Measurements from ENCODE around the gene PRKCA. TPM values are rescaled to one million over a fixed set of nuclear protein-coding genes. Genes with fewer than 3 reads are reported as not detected.

The PRKCA gene
- total RNA-seq, 1 donor from 2014 or later = 5.6 TPM

DNA sequence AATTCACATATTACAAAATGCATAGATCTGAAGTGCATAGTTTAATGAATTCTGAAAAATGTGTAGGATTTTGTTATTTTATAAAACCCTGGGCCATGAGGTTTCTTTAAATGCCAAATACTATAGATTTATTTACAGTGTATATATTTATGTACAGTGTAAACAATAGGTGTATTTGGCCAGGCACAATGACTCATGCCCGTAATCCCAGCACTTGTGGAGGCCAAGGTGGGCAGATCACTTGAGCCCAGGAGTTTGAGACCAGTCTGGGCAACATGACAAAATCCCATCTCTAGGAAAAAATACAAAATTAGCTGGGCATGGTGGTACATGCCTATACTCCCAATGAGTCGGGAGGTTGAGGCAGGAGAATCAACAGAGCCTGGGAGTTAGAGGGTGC, 249.4 kb downstream of the PRKCA start:
- Histone ChIP-seq H3K36me3 (no peaks in the 10 kb centered on the region), H3K27ac (replicated peaks) (no peak overlapping the region), H3K4me1 (no peaks in the 10 kb centered on the region), H3K4me3 (no peak overlapping the region), H3K9me3 (replicated peaks) (no peaks in the 10 kb centered on the region), H3K27me3 (ENCODE audit: low read depth) (no peaks in the 10 kb centered on the region)
- no peak for DNase-seq
- TF ChIP-seq, protein P1, sequence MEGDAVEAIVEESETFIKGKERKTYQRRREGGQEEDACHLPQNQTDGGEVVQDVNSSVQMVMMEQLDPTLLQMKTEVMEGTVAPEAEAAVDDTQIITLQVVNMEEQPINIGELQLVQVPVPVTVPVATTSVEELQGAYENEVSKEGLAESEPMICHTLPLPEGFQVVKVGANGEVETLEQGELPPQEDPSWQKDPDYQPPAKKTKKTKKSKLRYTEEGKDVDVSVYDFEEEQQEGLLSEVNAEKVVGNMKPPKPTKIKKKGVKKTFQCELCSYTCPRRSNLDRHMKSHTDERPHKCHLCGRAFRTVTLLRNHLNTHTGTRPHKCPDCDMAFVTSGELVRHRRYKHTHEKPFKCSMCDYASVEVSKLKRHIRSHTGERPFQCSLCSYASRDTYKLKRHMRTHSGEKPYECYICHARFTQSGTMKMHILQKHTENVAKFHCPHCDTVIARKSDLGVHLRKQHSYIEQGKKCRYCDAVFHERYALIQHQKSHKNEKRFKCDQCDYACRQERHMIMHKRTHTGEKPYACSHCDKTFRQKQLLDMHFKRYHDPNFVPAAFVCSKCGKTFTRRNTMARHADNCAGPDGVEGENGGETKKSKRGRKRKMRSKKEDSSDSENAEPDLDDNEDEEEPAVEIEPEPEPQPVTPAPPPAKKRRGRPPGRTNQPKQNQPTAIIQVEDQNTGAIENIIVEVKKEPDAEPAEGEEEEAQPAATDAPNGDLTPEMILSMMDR (IDR thresholded peaks at IDR 0.05; ENCODE audit: borderline replicate concordance) = no peak
- intact Hi-C loops (cut with micrococcal nuclease) = no loop called here

- TF ChIP-seq, protein P1 (IDR thresholded peaks at IDR 0.05; ENCODE audit: borderline replicate concordance) = no peak
- Histone ChIP-seq H3K27me3 (ENCODE audit: low read depth) (no peaks in the 10 kb centered on the region), H3K27ac (replicated peaks) (no peak overlapping the region), H3K4me1 (no peaks in the 10 kb centered on the region), H3K36me3 (no peaks in the 10 kb centered on the region), H3K4me3 (no peak overlapping the region), H3K9me3 (replicated peaks) (no peaks in the 10 kb centered on the region)
- DNase-seq = no peak
- intact Hi-C loops (cut with micrococcal nuclease) = no loop called here
Observed at GRCh38 chr17:66552371-66552770, 250.0 kb downstream of the PRKCA start.

GRCh38 chr17:66555605-66556004, 253.2 kb downstream of the PRKCA start:
- Histone ChIP-seq H3K36me3 (no peaks in the 10 kb centered on the region), H3K4me1 (no peaks in the 10 kb centered on the region), H3K9me3 (replicated peaks) (peaks cover 3% of the 10 kb centered on the region), H3K4me3 (no peak overlapping the region), H3K27ac (replicated peaks) (no peak overlapping the region), H3K27me3 (ENCODE audit: low read depth) (no peaks in the 10 kb centered on the region)
- TF ChIP-seq, protein P1 (IDR thresholded peaks at IDR 0.05; ENCODE audit: borderline replicate concordance) = no peak
- no peak for DNase-seq
- intact Hi-C loops (cut with micrococcal nuclease) = no loop called here

- H3K4me1 ChIP-seq = no peaks in the 10 kb centered on the region
- peaks cover 8% of the 10 kb centered on the region for H3K9me3 ChIP-seq (replicated peaks)
- intact Hi-C loops (cut with micrococcal nuclease) = no loop called here
- H3K27ac ChIP-seq (replicated peaks) = no peak overlapping the region
- H3K4me3 ChIP-seq = no peak overlapping the region
- H3K36me3 ChIP-seq = no peaks in the 10 kb centered on the region
- no peak for DNase-seq
- no peaks in the 10 kb centered on the region for H3K27me3 ChIP-seq (ENCODE audit: low read depth)
- TF ChIP-seq, protein P1 (IDR thresholded peaks at IDR 0.05; ENCODE audit: borderline replicate concordance) = no peak
Observed at GRCh38 chr17:66557200-66557599, 254.8 kb downstream of the PRKCA start.

- no peaks in the 10 kb centered on the region for H3K27me3 ChIP-seq (ENCODE audit: low read depth)
- no peak overlapping the region for H3K4me3 ChIP-seq
- H3K9me3 ChIP-seq (replicated peaks) = peaks cover 8% of the 10 kb centered on the region
- DNase-seq = no peak
- no peaks in the 10 kb centered on the region for H3K36me3 ChIP-seq
- H3K4me1 ChIP-seq = no peaks in the 10 kb centered on the region
- intact Hi-C loops (cut with micrococcal nuclease) = no loop called here
- TF ChIP-seq, protein P1 (IDR thresholded peaks at IDR 0.05; ENCODE audit: borderline replicate concordance) = no peak
- no peak overlapping the region for H3K27ac ChIP-seq (replicated peaks)
Observed at GRCh38 chr17:66557886-66558285, 255.5 kb downstream of the PRKCA start.

- no peak overlapping the region for H3K4me3 ChIP-seq
- H3K4me1 ChIP-seq = no peaks in the 10 kb centered on the region
- H3K27me3 ChIP-seq (ENCODE audit: low read depth) = no peaks in the 10 kb centered on the region
- H3K9me3 ChIP-seq (replicated peaks) = peaks cover 8% of the 10 kb centered on the region
- DNase-seq = no peak
- TF ChIP-seq, protein P1 (IDR thresholded peaks at IDR 0.05; ENCODE audit: borderline replicate concordance) = no peak
- no peak overlapping the region for H3K27ac ChIP-seq (replicated peaks)
- no peaks in the 10 kb centered on the region for H3K36me3 ChIP-seq
- intact Hi-C loops (cut with micrococcal nuclease) = loop anchor here (10.0 kb wide), 1 partner anchor 306 kb away; no protein-coding TSS in a partner anchor
Observed at GRCh38 chr17:66560691-66561090, 258.3 kb downstream of the PRKCA start.
